Choroid plexus epithelial cell (primary cell): Measurements from ENCODE around the gene CCR4.
"Not testable (repeated sequence)": the region's sequence is repeated elsewhere in the genome, so short reads cannot be mapped to it uniquely, and the experiment has no call there.

Source experiments
- DNase-seq: peaks from one replicate; pipeline ENCODE4 v3.0.0-alpha.2; 2010; ENCODE audit warnings: low read depth
- H3K4me3 ChIP-seq: 2 replicates; pipeline ENCODE4 v1.5.1; 2011; ENCODE audit warnings: low read depth, mild to moderate bottlenecking, control low read depth, low read length, moderate library complexity
- TF ChIP-seq, protein P1 (sequence below): conservative IDR thresholded peaks from 2 replicates; pipeline ENCODE4 v1.5.1; 2011; ENCODE audit warnings: low read depth, mild to moderate bottlenecking, control low read depth, inconsistent platforms, low read length, moderate library complexity

CCR4 gene

DNA sequence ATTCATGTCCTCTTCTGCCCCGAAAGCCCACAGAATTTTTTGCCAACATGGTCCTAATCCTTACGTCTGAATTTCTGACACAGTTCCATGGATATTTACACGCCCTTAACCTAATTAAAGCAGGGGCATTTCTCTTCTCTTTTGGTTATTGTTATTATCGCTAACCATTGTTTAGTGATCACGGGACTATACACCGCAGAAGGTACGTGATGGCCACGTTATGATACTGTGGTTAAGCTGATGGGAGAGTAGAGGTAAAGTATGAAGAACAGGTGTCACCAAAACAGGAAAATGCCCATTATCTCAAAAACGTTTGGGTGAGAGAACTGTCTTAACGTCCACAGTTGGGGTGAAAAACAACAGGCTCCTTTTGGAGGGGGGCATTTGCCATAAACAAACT lies 26.4 kb downstream of the CCR4 start:
- no peak overlapping the region for H3K4me3 ChIP-seq
- no peak for DNase-seq
- TF ChIP-seq, protein P1, sequence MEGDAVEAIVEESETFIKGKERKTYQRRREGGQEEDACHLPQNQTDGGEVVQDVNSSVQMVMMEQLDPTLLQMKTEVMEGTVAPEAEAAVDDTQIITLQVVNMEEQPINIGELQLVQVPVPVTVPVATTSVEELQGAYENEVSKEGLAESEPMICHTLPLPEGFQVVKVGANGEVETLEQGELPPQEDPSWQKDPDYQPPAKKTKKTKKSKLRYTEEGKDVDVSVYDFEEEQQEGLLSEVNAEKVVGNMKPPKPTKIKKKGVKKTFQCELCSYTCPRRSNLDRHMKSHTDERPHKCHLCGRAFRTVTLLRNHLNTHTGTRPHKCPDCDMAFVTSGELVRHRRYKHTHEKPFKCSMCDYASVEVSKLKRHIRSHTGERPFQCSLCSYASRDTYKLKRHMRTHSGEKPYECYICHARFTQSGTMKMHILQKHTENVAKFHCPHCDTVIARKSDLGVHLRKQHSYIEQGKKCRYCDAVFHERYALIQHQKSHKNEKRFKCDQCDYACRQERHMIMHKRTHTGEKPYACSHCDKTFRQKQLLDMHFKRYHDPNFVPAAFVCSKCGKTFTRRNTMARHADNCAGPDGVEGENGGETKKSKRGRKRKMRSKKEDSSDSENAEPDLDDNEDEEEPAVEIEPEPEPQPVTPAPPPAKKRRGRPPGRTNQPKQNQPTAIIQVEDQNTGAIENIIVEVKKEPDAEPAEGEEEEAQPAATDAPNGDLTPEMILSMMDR: no peak

DNA sequence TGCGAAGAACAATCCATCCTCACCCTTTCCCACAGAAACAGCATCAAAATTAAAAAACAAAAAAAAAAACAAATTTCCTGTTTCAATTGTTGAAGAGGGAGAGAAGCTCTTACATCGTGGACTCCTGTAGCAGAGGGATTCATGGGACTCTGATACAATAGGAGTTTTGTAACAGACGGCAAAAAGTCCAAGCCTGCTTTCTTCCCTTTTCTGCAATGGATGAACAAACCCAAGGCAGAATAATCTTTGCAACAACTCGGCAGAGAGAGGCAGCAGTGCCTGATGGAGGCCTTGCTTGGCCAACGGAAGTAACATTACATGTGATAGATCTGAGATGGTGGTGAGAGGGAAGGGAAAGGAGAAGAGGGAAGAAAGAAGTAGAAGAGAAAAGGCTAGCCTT lies 26.9 kb downstream of the CCR4 start:
- DNase-seq: no peak
- no peak overlapping the region for H3K4me3 ChIP-seq
- TF ChIP-seq, protein P1: no peak

DNA sequence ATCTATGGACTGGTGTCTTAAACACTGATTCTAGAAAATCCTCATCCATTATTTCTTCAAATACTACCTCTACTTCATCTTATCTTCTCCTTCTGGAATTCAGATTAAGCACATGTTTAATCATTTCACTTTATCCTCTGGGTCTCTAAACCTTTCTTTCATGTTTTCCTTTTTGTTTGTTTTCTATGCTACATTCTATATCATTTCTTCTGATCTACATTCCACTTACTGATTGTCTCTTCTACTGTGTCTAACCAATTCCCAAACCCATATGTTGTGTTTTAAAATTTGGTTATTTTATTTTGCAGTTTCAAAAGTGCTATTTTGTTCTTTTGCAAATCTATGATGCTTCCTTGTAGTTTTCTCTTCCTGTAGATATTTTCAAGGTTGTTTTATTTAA lies 31.7 kb downstream of the CCR4 start:
- DNase-seq: no peak
- TF ChIP-seq, protein P1: no peak
- H3K4me3 ChIP-seq: no peak overlapping the region

DNA sequence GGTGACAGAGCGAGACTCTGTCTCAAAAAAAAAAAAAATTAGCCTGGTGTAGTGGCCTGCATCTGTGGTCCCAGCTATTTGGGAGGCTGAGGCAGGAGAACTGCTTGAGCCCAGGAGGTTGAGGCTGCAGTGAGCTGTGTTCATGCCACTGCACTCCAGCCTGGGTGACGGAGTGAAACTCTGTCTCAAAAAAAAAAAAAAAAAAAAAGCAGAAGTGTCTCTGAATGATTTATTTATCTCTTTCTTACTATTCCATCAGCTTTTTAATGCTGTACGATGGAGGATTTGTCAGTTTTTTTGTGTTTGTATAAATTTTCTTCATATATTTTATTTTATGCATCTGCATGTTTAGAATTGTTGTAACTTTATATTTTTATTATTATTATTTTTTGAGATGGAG lies 33.5 kb downstream of the CCR4 start:
- not testable (repeated sequence) for DNase-seq, H3K4me3 ChIP-seq

DNA sequence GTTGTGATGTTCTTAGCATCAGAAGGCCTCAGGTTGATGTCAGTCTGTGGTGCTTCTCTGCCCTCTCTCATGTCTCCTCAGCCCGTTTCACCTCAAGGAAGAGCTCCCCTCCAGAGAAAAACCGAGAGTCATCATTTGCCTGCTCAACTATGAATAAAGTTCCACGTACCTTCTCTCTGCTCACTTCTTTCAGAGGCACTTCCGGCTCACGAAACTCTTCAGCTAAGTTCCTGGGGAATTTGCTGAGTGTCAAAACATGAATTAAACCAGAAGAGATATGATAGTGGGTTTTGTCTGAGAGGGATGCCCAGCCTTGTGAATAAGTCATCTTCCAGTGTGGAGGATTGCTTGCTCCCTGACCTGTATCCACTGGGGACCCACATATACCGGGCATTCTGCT lies 37.7 kb downstream of the CCR4 start:
- no peak overlapping the region for H3K4me3 ChIP-seq
- DNase-seq: no peak
- TF ChIP-seq, protein P1: no peak

DNA sequence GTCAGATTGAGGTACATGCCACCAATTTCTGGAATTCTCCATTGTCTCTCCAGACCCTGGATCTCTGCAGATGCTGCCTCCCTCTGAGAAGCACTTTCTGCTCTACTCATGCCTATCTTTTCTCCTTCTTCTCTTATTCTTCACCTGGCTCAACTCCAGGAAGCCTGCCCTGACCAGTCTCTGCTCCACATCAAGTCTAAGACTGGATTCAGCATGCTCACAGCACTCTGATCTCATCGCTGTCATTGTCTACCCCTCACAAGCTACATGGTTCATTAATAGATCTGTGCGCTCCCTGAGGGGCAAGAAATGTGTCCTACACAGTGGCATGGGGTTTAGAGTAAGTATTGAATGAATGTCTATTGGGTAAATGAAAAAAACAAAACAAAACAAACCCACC lies 38.7 kb downstream of the CCR4 start:
- H3K4me3 ChIP-seq: no peak overlapping the region
- TF ChIP-seq, protein P1: no peak
- no peak for DNase-seq

DNA sequence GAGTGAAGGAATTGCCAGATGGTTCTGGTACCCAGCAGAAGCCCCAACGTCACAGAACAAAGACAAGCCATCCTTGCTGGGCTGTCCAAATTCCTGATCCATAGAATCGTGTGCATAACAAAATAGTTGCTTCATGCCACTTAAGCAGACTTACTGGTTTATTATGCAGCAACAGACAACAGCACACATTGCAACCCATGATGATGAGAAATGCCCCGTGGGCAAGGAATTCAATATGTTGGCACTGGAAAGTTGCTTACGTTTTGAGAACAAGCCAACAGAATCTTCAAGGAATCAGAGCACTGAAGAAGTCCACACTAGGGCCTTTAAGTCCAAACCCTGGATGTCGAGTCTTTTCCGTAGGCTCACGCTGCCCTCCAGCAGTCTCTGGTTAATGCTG lies 40.3 kb downstream of the CCR4 start:
- no peak for DNase-seq
- no peak overlapping the region for H3K4me3 ChIP-seq
- TF ChIP-seq, protein P1: no peak

DNA sequence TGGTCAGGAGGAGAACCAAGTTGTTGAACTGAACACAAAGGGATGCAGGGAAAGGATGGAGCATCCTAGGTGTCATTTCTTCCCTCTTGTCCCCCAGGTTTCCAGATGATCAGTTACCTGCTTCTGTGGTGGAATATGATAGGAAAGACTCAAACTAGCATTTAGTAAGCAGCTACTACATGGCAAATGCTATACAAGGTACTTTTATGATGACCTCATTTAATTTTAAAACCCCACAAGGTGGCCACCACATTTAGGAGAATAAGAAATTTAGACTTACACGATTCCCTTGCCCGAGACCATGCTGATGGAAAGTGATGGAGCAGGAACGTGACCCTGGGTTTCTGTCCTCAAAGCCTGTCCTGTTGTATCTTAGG lies 40.9 kb downstream of the CCR4 start:
- DNase-seq: no peak
- H3K4me3 ChIP-seq: no peak overlapping the region
- TF ChIP-seq, protein P1: no peak
